H1 (cell line): ENCODE results near the gene CSRNP3. TPM values are rescaled to one million over a fixed set of nuclear protein-coding genes. Genes with fewer than 3 reads are reported as not detected.

Source experiments
- CBX5 ChIP-seq: fragments of 300-800, 300-1000 bp; sonication (generic); IDR thresholded peaks from 2 replicates; pipeline ENCODE4 v1.7.1; 2016; ENCODE audit warnings: antibody characterized with exemption, low read length, low read depth
- CHD1 ChIP-seq: IDR thresholded peaks from 2 replicates; pipeline ENCODE4 v1.6.1; 2012; ENCODE audit warnings: low read depth, low read length, improper control_type of control experiment
- CHD7 ChIP-seq: fragments of 300-600 bp; sonication (generic); IDR thresholded peaks from 2 replicates; pipeline ENCODE4 v1.7.1; 2012; ENCODE audit warnings: low read length, moderate library complexity, mild to moderate bottlenecking, inconsistent platforms; ENCODE audit not compliant: insufficient replicate concordance
- EP300 ChIP-seq, 2 experiments: IDR thresholded peaks; 1 replicate in 1 of 2; 2 replicates in 1 of 2; pipeline ENCODE4 v1.6.1; 2011 to 2012; ENCODE audit warnings: low read depth in 2 of 2, low read length in 2 of 2, mild to moderate bottlenecking in 2 of 2, borderline replicate concordance in 1 of 2, inconsistent platforms in 1 of 2, moderate library complexity in 1 of 2
- PHF8 ChIP-seq: fragments of 200-600 bp; sonication (generic); conservative IDR thresholded peaks from 2 replicates; pipeline ENCODE4 v1.7.1; 2012; ENCODE audit warnings: low read depth, mild to moderate bottlenecking, inconsistent platforms, low read length, moderate library complexity
- USF2 ChIP-seq: IDR thresholded peaks from 2 replicates; pipeline ENCODE4 v1.6.1; 2011; ENCODE audit warnings: low read length, improper control_type of control experiment
- polyA plus RNA-seq, 7 experiments: library from polyadenylated mRNA; depleted of rRNA in 3 of 7; stranded (reverse) in 5 of 7; unstranded in 2 of 7; fragments of >200 nt in 5 of 7; fragments of 200-250 nt in 2 of 7; gene quantifications; 1 replicate in 5 of 7; 2 replicates in 1 of 7; 4 replicates in 1 of 7; pipeline versions ENCODE4 v1.2.1 to v1.2.3, GENCODE V29; 2011 to 2013; ENCODE audit warnings: missing spikeins in 2 of 7, mixed read lengths in 2 of 7
- total RNA-seq: library from RNA; stranded (reverse); fragmentation: NEBNext Ultra II Directional; extraction: Animal tissue kit (Norgen Biotek cat#: 25700); gene quantifications from 2 replicates; pipeline ENCODE4 v1.2.1, GENCODE V29; 2021

The CSRNP3 gene
- total and polyA plus RNA-seq, 2 of the 8 experiments (the other 6 are each of a cell fraction or from before 2014, with no cell fraction given) = 1.3 to 6.5 TPM

- TF ChIP-seq EP300 (IDR thresholded peaks at IDR 0.05; ENCODE audit: borderline replicate concordance in 1 of 2, low read depth in 2 of 2, low read length in 2 of 2) (no peak), USF2 (no peak), CHD7 (no peak), PHF8 (no peak), CHD1 (no peak), CBX5 (no peak)
Observed at GRCh38 chr2:165609672-165610071, 140.2 kb downstream of the CSRNP3 start (continued).
